Duodenal mucosa (tissue), 2 donors: Measurements from ENCODE around the gene CSF3.

Experiments
- H3K27ac ChIP-seq: one replicate; pipeline ENCODE4 v1.7.0; 2013; ENCODE audit warnings: low read depth, low read length
- H3K27me3 ChIP-seq, 2 donors: one replicate each; pipeline ENCODE4 v1.7.0; 2013; ENCODE audit warnings: low read length in 2 of 2, control low read depth in 1 of 2; ENCODE audit not compliant: insufficient read depth in 2 of 2, control insufficient read depth in 1 of 2
- H3K36me3 ChIP-seq, 2 donors: one replicate each; pipeline ENCODE4 v1.7.0; 2013; ENCODE audit warnings: low read length in 2 of 2, control low read depth in 1 of 2; ENCODE audit not compliant: insufficient read depth in 2 of 2, control insufficient read depth in 1 of 2
- H3K4me1 ChIP-seq, 2 donors: one replicate each; pipeline ENCODE4 v1.7.0; 2013; ENCODE audit warnings: low read length in 2 of 2, control low read depth in 1 of 2; ENCODE audit not compliant: insufficient read depth in 2 of 2, control insufficient read depth in 1 of 2
- H3K4me3 ChIP-seq, 2 donors: one replicate each; pipeline ENCODE4 v1.7.0; 2013; ENCODE audit warnings: low read length in 2 of 2, low read depth in 1 of 2
- H3K9ac ChIP-seq, 2 donors: one replicate each; pipeline ENCODE4 v1.7.0; 2013; ENCODE audit warnings: low read length in 2 of 2, low read depth in 1 of 2
- H3K9me3 ChIP-seq, 2 donors: one replicate each; pipeline ENCODE4 v1.7.0; 2013; ENCODE audit warnings: low read length in 2 of 2, control low read depth in 1 of 2; ENCODE audit not compliant: control insufficient read depth in 1 of 2

CSF3 gene

GRCh38 chr17:40059729-40060475, 44.7 kb downstream of the CSF3 start:
- Histone ChIP-seq H3K4me1 (peaks cover 34 to 35% of the 10 kb centered on the region in 2 donors), H3K27me3 (no peaks in the 10 kb centered on the region), H3K36me3 (no peaks in the 10 kb centered on the region), H3K27ac (no peak overlapping the region), H3K4me3 (no peak overlapping the region), H3K9me3 (no peaks in the 10 kb centered on the region), H3K9ac (no peak overlapping the region)

GRCh38 chr17:40060887-40061608, 45.8 kb downstream of the CSF3 start:
- Histone ChIP-seq H3K27me3 (no peaks in the 10 kb centered on the region), H3K4me3 (no peak overlapping the region), H3K27ac (no peak overlapping the region), H3K9me3 (no peaks in the 10 kb centered on the region), H3K4me1 (peaks cover 45% of the 10 kb centered on the region in 2 donors), H3K36me3 (no peaks in the 10 kb centered on the region), H3K9ac (peak overlapping the region in 1 of 2 donors; percentile 65)

- peak overlapping the region; percentile 65 to 69 for H3K9ac ChIP-seq
- H3K9me3 ChIP-seq, result no peaks in the 10 kb centered on the region
- H3K36me3 ChIP-seq, result no peaks in the 10 kb centered on the region
- no peak overlapping the region for H3K27ac ChIP-seq
- peaks cover 48 to 49% of the 10 kb centered on the region in 2 donors for H3K4me1 ChIP-seq
- H3K27me3 ChIP-seq, result no peaks in the 10 kb centered on the region
- H3K4me3 ChIP-seq, result peak overlapping the region; percentile 49 to 63
These were observed 46.4 kb downstream of the CSF3 start for GRCh38 chr17:40061609-40062038.

GRCh38 chr17:40062329-40063186, 47.3 kb downstream of the CSF3 start, which contains the start of gene THRA:
TSS of gene THRA (plus strand) at chr17:40062965. CDS start at chr17:40074489, 11,524 bp downstream.
- Histone ChIP-seq H3K36me3 (no peaks in the 10 kb centered on the region), H3K4me1 (peaks cover 57 to 58% of the 10 kb centered on the region in 2 donors), H3K27ac (peak within 1 kb of the TSS; percentile 86), H3K9me3 (no peaks in the 10 kb centered on the region), H3K4me3 (peak within 1 kb of the TSS; percentile 89 to 97), H3K27me3 (no peaks in the 10 kb centered on the region), H3K9ac (peak within 1 kb of the TSS; percentile 82 to 93)

GRCh38 chr17:40063187-40063771, 48.0 kb downstream of the CSF3 start:
- Histone ChIP-seq H3K9ac (peak overlapping the region; percentile 82 to 93), H3K36me3 (no peaks in the 10 kb centered on the region), H3K27me3 (no peaks in the 10 kb centered on the region), H3K4me3 (peak overlapping the region; percentile 89 to 97), H3K4me1 (peaks cover 61 to 63% of the 10 kb centered on the region in 2 donors), H3K9me3 (no peaks in the 10 kb centered on the region), H3K27ac (peak overlapping the region; percentile 86)

- peak overlapping the region; percentile 89 to 97 for H3K4me3 ChIP-seq
- H3K9me3 ChIP-seq, result no peaks in the 10 kb centered on the region
- peak overlapping the region; percentile 86 for H3K27ac ChIP-seq
- H3K9ac ChIP-seq, result peak overlapping the region; percentile 82 to 93
- no peaks in the 10 kb centered on the region for H3K36me3 ChIP-seq
- no peaks in the 10 kb centered on the region for H3K27me3 ChIP-seq
- peaks cover 62 to 68% of the 10 kb centered on the region in 2 donors for H3K4me1 ChIP-seq
These were observed 48.8 kb downstream of the CSF3 start for GRCh38 chr17:40063901-40064531.

- Histone ChIP-seq H3K9me3 (no peaks in the 10 kb centered on the region), H3K27ac (peak overlapping the region; percentile 59), H3K36me3 (no peaks in the 10 kb centered on the region), H3K4me3 (peak overlapping the region; percentile 89 to 97), H3K27me3 (no peaks in the 10 kb centered on the region), H3K4me1 (peaks cover 71 to 73% of the 10 kb centered on the region in 2 donors), H3K9ac (peak overlapping the region; percentile 82 to 93)
These were observed 49.9 kb downstream of the CSF3 start for GRCh38 chr17:40064971-40065768.

- H3K4me1 ChIP-seq, result peaks cover 78 to 81% of the 10 kb centered on the region in 2 donors
- H3K36me3 ChIP-seq, result no peaks in the 10 kb centered on the region
- H3K9ac ChIP-seq, result peak overlapping the region; percentile 22 to 24
- no peaks in the 10 kb centered on the region for H3K9me3 ChIP-seq
- H3K4me3 ChIP-seq, result peak overlapping the region in 1 of 2 donors; percentile 27
- H3K27ac ChIP-seq, result peak overlapping the region; percentile 59
- H3K27me3 ChIP-seq, result no peaks in the 10 kb centered on the region
These were observed 50.7 kb downstream of the CSF3 start for GRCh38 chr17:40065769-40066510.
